Measurements from ENCODE around the gene MTMR1. TPM values are rescaled to one million over a fixed set of nuclear protein-coding genes. Genes with fewer than 3 reads are reported as not detected.

Gene MTMR1
- total RNA-seq = 10 to 100 TPM; 43.0 to 45.1 (median 43.1) TPM
- 57.1 TPM for total RNA-seq (2013)

DNA sequence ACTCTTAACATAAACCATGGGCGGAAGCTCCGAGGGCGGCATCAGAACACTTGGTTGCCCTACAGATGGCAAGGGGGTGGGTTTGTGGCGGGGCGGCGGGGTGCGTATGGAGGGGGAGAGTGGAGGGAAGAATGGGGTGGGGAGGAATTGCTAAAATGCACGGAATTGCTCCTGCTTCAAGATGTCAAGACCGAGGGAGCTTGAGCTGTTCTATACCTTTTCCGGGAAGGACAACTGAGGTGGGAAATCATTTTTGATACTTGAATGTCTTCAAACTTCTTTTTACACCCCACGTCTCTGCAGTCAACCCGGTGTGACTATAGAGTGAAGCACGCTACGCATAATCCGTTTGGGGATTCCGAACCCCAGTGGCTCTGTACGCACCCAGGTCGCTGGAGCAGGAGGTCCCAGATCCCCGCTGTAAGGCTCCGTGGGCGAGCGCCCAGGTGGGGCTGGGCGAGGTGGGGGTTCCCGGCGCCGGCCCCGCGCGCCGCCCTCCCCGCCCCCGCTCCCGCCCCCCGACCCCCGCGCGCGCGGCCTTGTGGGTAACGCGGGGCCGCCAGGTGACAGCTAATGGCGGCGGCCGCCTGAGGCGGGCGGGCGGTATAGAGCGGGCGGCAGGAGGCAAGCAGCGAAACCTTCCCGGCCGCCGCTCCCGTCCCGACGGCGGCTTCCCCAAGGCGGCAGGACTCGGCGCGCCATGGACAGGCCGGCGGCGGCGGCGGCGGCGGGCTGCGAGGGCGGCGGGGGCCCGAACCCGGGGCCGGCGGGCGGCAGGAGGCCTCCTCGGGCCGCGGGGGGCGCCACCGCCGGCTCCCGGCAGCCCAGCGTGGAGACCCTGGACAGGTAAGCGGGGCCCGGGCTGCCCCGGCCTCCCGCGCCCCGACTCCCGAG, at the start of gene MTMR1:
Gene MTMR1 (plus strand): TSS at position 566 of the 894 bp plus-strand sequence. CDS start 135 bp downstream, at position 701.
- Mint-ChIP-seq H3K27me3 (ENCODE audit: low read depth in 2 of 2) (no peaks in the 10 kb centered on the region), H3K27ac (peak within 1 kb of the TSS; percentile 86 to 91), H3K36me3 (no peaks in the 10 kb centered on the region), H3K4me3 (peak within 1 kb of the TSS; percentile 94), H3K9me3 (no peaks in the 10 kb centered on the region), H3K4me1 (peaks cover 42 to 46% of the 10 kb centered on the region in 2 donors)
- no peaks in the 10 kb centered on the region for H3K9me3 ChIP-seq (ENCODE audit: control insufficient read depth, insufficient read depth, low read length)
- H3K36me3 ChIP-seq (ENCODE audit: control insufficient read depth, insufficient read depth, low read length) = no peaks in the 10 kb centered on the region
- peaks cover 62% of the 10 kb centered on the region for H3K4me1 ChIP-seq (ENCODE audit: control insufficient read depth, insufficient read depth, low read length)
- intact Hi-C loops (cut with micrococcal nuclease) = loop anchor here (10.0 kb wide), 1 partner anchor 1188 kb away; the partner anchor contains the start of gene IDS
- 0% methylated on average over 81 of the region's 92 CpGs for WGBS (ENCODE audit: insufficient coverage)
- ATAC-seq (peak; percentile 56 to 85 (median 77)), DNase-seq (peak; percentile 39 to 76)
- TF ChIP-seq CTCF (IDR thresholded peaks at IDR 0.05) = no peak
- H3K27ac ChIP-seq (ENCODE audit: low read length) = peak within 1 kb of the TSS; percentile 89
- peak within 1 kb of the TSS; percentile 75 for H3K4me3 ChIP-seq (ENCODE audit: low read length)
- no peaks in the 10 kb centered on the region for H3K27me3 ChIP-seq (ENCODE audit: control insufficient read depth, insufficient read depth, low read length)

GRCh38 chrX:150643958-150644357, 49.2 kb upstream of the MTMR1 start:
- H3K27ac Mint-ChIP-seq = no peak overlapping the region
- no peak for TF ChIP-seq CTCF (IDR thresholded peaks at IDR 0.05)
- no peaks in the 10 kb centered on the region for H3K9me3 Mint-ChIP-seq
- no peak overlapping the region for H3K4me3 Mint-ChIP-seq
- ATAC-seq (no peak), DNase-seq (no peak)
- Histone ChIP-seq H3K36me3 (ENCODE audit: control insufficient read depth, insufficient read depth, low read length) (peaks cover 6% of the 10 kb centered on the region), H3K4me3 (ENCODE audit: low read length) (no peak overlapping the region), H3K27me3 (ENCODE audit: control insufficient read depth, insufficient read depth, low read length) (no peaks in the 10 kb centered on the region), H3K9me3 (ENCODE audit: control insufficient read depth, insufficient read depth, low read length) (no peaks in the 10 kb centered on the region), H3K4me1 (ENCODE audit: control insufficient read depth, insufficient read depth, low read length) (no peaks in the 10 kb centered on the region), H3K27ac (ENCODE audit: low read length) (no peak overlapping the region)
- intact Hi-C loops (cut with micrococcal nuclease) = no loop called here
- no CpG with 5 or more reads among the region's 2 CpGs for WGBS (ENCODE audit: insufficient coverage)
- no peaks in the 10 kb centered on the region for H3K36me3 Mint-ChIP-seq
- H3K27me3 Mint-ChIP-seq (ENCODE audit: low read depth in 2 of 2) = no peaks in the 10 kb centered on the region
- H3K4me1 Mint-ChIP-seq = no peaks in the 10 kb centered on the region

GRCh38 chrX:150644422-150644821, 48.8 kb upstream of the MTMR1 start:
- no peaks in the 10 kb centered on the region for H3K9me3 Mint-ChIP-seq
- no peaks in the 10 kb centered on the region for H3K27me3 Mint-ChIP-seq (ENCODE audit: low read depth in 2 of 2)
- DNase-seq (no peak), ATAC-seq (no peak)
- Histone ChIP-seq H3K4me3 (ENCODE audit: low read length) (no peak overlapping the region), H3K9me3 (ENCODE audit: control insufficient read depth, insufficient read depth, low read length) (no peaks in the 10 kb centered on the region), H3K36me3 (ENCODE audit: control insufficient read depth, insufficient read depth, low read length) (peaks cover 6% of the 10 kb centered on the region), H3K27ac (ENCODE audit: low read length) (no peak overlapping the region), H3K4me1 (ENCODE audit: control insufficient read depth, insufficient read depth, low read length) (no peaks in the 10 kb centered on the region), H3K27me3 (ENCODE audit: control insufficient read depth, insufficient read depth, low read length) (no peaks in the 10 kb centered on the region)
- TF ChIP-seq CTCF (IDR thresholded peaks at IDR 0.05) = no peak
- H3K4me3 Mint-ChIP-seq = no peak overlapping the region
- WGBS (ENCODE audit: insufficient coverage) = 100% methylated on average over 1 of the region's 4 CpGs
- no peaks in the 10 kb centered on the region for H3K4me1 Mint-ChIP-seq
- no peak overlapping the region for H3K27ac Mint-ChIP-seq
- no peaks in the 10 kb centered on the region for H3K36me3 Mint-ChIP-seq
- intact Hi-C loops (cut with micrococcal nuclease) = no loop called here

Data from natural killer cell (primary cell).